Measurements from ENCODE around the gene JSRP1.
A peak's percentile ranks its signal among the peaks of the same experiment; 100 is the strongest.

The JSRP1 gene

DNA sequence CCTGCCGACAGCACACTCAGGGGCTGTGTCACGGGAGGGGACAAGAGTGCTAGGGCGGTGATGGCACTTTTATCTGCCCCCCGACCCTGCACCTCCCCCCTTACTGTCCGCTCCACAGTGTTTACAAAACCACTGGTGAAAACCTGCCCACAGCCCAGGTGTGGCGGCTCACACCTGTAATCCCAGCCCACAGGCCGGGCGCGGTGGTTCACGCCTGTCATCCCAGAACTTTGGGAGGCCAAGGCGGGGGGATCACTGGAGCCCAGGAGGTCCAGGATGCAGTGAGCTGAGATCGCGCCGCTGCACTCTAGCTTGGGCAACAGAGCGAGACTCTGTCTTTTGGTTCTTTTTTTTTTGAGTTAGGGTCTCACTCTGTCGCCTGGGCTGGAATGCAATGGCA lies 39.9 kb upstream of the JSRP1 start:
- DNase-seq, result no peak
- Histone ChIP-seq H3K36me3 (ENCODE audit: control insufficient read depth in 4 of 4, insufficient read depth in 4 of 4, low read length in 3 of 4) (peaks cover 2 to 42% (median 20%) of the 10 kb centered on the region in 4 experiments), H3K27ac (ENCODE audit: insufficient read depth in 1 of 2, low read depth in 1 of 2, low read length in 2 of 2, poor library complexity in 1 of 2, severe bottlenecking in 2 of 2) (no peak overlapping the region), H3K27me3 (replicated peaks in 2 of 5; ENCODE audit: control insufficient read depth in 4 of 5, insufficient read depth in 5 of 5, low read length in 4 of 5) (no peaks in the 10 kb centered on the region), H3K4me1 (ENCODE audit: control extremely low read depth in 1 of 4, control insufficient read depth in 4 of 4, insufficient read depth in 4 of 4, low read length in 3 of 4) (peaks cover 0 to 36% (median 33%) of the 10 kb centered on the region in 4 experiments), H3K9me3 (ENCODE audit: control extremely low read depth in 1 of 5, control insufficient read depth in 4 of 5, insufficient read depth in 2 of 5, low read depth in 1 of 5, low read length in 4 of 5) (no peaks in the 10 kb centered on the region), H3K4me3 (ENCODE audit: control insufficient read depth in 1 of 7, extremely low read depth in 1 of 7, insufficient read depth in 4 of 7, low read depth in 2 of 7, low read length in 6 of 7) (no peak overlapping the region)
- 98% methylated on average over 14 of the region's 16 CpGs for WGBS (ENCODE audit: insufficient coverage)
- CTCF ChIA-PET, result interaction anchor here (1.6 kb wide), 1 partner anchor 10 kb away, joined by 6 read pairs; no protein-coding TSS in a partner anchor
- POLR2A ChIA-PET, result interaction anchor here (0.5 to 1.1 kb wide), 5 partner anchors 14 to 1390 kb away, joined by 3 to 5 read pairs (median 5); partner anchors contain the start of gene PEAK3

DNA sequence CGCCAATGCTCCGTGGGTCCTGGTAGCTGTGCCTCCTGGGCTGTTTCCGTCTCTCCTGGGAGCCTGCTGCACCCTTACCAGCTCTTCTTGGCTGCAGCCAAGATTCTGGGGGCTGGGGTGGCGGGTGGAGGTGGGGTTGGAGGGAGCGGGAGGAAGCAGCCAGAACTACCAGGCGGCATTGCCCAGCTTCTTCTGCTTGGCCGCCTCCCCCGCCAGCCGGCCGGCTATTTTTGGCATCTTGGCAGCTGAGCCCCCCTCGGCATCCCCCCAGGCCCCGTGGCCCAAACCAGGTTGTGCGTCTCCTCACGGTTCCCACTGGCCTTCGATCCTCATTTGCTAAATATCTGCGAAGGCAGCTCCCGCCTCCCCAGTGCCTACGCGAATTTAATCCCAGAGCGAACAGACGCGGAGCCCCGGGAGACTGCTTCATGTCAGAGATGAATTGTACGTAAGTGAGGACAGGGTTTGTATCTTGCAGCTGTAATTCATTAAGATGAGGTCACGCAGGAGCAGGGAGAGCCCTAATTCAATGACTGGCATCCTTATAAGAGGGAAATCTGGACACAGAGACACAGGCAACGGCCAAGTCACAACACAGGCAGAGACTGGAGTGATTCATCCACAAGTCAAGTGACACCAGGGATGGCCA lies 38.6 kb upstream of the JSRP1 start:
- CTCF ChIA-PET, result interaction anchor here (0.6 to 1.5 kb wide), 9 partner anchors 9 to 100 kb away, joined by 3 to 8 read pairs (median 4); partner anchors contain the start of gene AMH

DNA sequence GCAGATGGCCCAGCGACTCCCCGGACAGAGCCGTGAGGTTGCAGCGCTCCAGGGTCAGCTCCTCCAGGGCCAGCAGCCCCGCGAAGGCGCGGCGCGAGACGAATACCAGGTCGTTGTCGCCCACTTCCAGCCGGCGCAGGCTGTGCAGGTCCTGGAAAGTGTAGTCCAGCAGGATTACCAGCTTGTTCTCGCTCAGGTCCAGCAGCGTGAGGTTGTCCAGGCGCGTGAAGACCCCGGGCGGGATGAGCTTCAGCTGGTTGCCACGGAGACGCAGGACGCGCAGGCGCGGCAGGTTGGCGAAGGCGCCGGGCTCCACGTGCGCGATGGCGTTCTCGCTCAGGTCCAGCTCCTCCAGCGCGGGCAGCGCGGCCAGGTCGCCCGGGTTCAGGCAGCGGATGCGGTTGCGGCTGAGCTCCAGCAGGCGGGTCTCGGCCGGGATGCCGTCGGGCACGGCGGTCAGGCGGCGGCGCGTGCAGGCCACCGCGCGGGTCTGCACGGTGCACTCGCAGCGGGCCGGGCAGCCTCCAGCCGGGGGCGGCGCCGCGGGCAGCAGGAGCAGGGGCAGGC lies 35.1 kb upstream of the JSRP1 start:
- 54% methylated on average over 53 of the region's 67 CpGs for WGBS (ENCODE audit: insufficient coverage)
- POLR2A ChIA-PET, result interaction anchor here (0.6 to 1.7 kb wide), 6 partner anchors 11 to 34 kb away, joined by 3 to 7 read pairs (median 6); no protein-coding TSS in a partner anchor
- Histone ChIP-seq H3K4me1 (ENCODE audit: control extremely low read depth in 1 of 4, control insufficient read depth in 4 of 4, insufficient read depth in 4 of 4, low read length in 3 of 4) (peaks cover 0 to 71% (median 69%) of the 10 kb centered on the region in 4 experiments), H3K36me3 (ENCODE audit: control insufficient read depth in 4 of 4, insufficient read depth in 4 of 4, low read length in 3 of 4) (peaks cover 0 to 36% (median 20%) of the 10 kb centered on the region in 4 experiments), H3K4me3 (ENCODE audit: control insufficient read depth in 1 of 7, extremely low read depth in 1 of 7, insufficient read depth in 4 of 7, low read depth in 2 of 7, low read length in 6 of 7) (peak overlapping the region; percentile 44 to 85 (median 74)), H3K27ac (ENCODE audit: insufficient read depth in 1 of 2, low read depth in 1 of 2, low read length in 2 of 2, poor library complexity in 1 of 2, severe bottlenecking in 2 of 2) (no peak overlapping the region), H3K9me3 (ENCODE audit: control extremely low read depth in 1 of 5, control insufficient read depth in 4 of 5, insufficient read depth in 2 of 5, low read depth in 1 of 5, low read length in 4 of 5) (no peaks in the 10 kb centered on the region), H3K27me3 (replicated peaks in 2 of 5; ENCODE audit: control insufficient read depth in 4 of 5, insufficient read depth in 5 of 5, low read length in 4 of 5) (no peaks in the 10 kb centered on the region)
- DNase-seq, result peak in 1 of 3 donors; percentile 18
- CTCF ChIA-PET, result interaction anchor here (1.0 to 2.2 kb wide), 4 partner anchors 14 to 42 kb away, joined by 3 to 10 read pairs (median 3); no protein-coding TSS in a partner anchor

More for the DNA sequence above, 38.6 kb upstream of the JSRP1 start:
- H3K9me3 ChIP-seq (ENCODE audit: control extremely low read depth in 1 of 5, control insufficient read depth in 4 of 5, insufficient read depth in 2 of 5, low read depth in 1 of 5, low read length in 4 of 5), result no peaks in the 10 kb centered on the region
- H3K36me3 ChIP-seq (ENCODE audit: control insufficient read depth in 4 of 4, insufficient read depth in 4 of 4, low read length in 3 of 4), result peaks cover 2 to 42% (median 21%) of the 10 kb centered on the region in 4 experiments
- H3K4me3 ChIP-seq (ENCODE audit: control insufficient read depth in 1 of 7, extremely low read depth in 1 of 7, insufficient read depth in 4 of 7, low read depth in 2 of 7, low read length in 6 of 7), result no peak overlapping the region
- H3K27ac ChIP-seq (ENCODE audit: insufficient read depth in 1 of 2, low read depth in 1 of 2, low read length in 2 of 2, poor library complexity in 1 of 2, severe bottlenecking in 2 of 2), result no peak overlapping the region
- 76% methylated on average over 20 of the region's 26 CpGs for WGBS (ENCODE audit: insufficient coverage)
- POLR2A ChIA-PET, result interaction anchor here (0.6 to 1.8 kb wide), 7 partner anchors 10 to 137 kb away, joined by 3 to 7 read pairs (median 4); no protein-coding TSS in a partner anchor
- peaks cover 0 to 44% (median 38%) of the 10 kb centered on the region in 4 experiments for H3K4me1 ChIP-seq (ENCODE audit: control extremely low read depth in 1 of 4, control insufficient read depth in 4 of 4, insufficient read depth in 4 of 4, low read length in 3 of 4)
- no peak for DNase-seq
- H3K27me3 ChIP-seq (replicated peaks in 2 of 5; ENCODE audit: control insufficient read depth in 4 of 5, insufficient read depth in 5 of 5, low read length in 4 of 5), result no peaks in the 10 kb centered on the region

DNA sequence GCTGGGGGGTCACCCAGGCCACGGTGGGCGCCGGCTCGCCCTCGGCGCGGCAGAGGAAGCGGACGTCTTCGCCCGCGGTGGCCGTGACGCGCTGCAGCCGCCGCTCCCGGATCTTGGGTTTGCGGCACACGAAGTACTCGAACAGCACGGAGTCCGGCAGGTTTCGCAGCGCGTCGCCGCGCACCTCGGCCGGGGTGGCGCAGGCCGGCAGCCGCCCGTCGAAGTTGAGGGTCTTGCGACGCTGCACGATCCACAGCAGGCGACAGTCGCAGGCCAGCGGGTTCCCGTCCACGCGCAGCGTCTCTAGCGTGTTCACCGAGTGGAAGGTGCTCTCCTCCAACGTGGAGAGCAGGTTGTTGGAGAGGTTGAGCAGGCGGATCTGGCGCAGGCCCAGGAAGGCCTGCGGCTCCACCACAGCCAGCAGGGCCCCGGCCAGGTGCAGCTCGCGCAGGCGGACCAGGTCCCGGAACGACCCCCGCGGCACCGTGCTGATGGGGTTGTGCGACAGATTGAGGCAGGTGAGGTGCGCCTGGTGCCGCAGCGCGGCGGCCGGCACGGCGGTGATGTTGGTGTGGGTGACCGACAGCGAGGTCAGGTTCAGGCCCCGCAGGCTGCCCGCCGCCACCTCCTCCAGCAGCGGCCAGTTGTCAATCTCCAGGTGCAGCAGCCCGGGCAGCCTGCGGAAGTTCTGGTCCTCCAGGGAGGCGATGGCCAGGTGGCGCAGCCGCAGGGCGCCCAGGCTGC lies 34.4 kb upstream of the JSRP1 start:
- ChIA-PET POLR2A (interaction anchor here (0.6 to 1.7 kb wide), 5 partner anchors 11 to 35 kb away, joined by 3 to 7 read pairs (median 6); no protein-coding TSS in a partner anchor), CTCF (interaction anchor here (1.0 to 2.2 kb wide), 4 partner anchors 15 to 43 kb away, joined by 3 to 10 read pairs (median 3); no protein-coding TSS in a partner anchor)
- Histone ChIP-seq H3K36me3 (ENCODE audit: control insufficient read depth in 4 of 4, insufficient read depth in 4 of 4, low read length in 3 of 4) (peaks cover 0 to 30% (median 15%) of the 10 kb centered on the region in 4 experiments), H3K27ac (ENCODE audit: insufficient read depth in 1 of 2, low read depth in 1 of 2, low read length in 2 of 2, poor library complexity in 1 of 2, severe bottlenecking in 2 of 2) (peak overlapping the region; percentile 50 to 81), H3K4me3 (ENCODE audit: control insufficient read depth in 1 of 7, extremely low read depth in 1 of 7, insufficient read depth in 4 of 7, low read depth in 2 of 7, low read length in 6 of 7) (peak overlapping the region; percentile 44 to 85 (median 74)), H3K9me3 (ENCODE audit: control extremely low read depth in 1 of 5, control insufficient read depth in 4 of 5, insufficient read depth in 2 of 5, low read depth in 1 of 5, low read length in 4 of 5) (no peaks in the 10 kb centered on the region), H3K27me3 (replicated peaks in 2 of 5; ENCODE audit: control insufficient read depth in 4 of 5, insufficient read depth in 5 of 5, low read length in 4 of 5) (no peaks in the 10 kb centered on the region), H3K4me1 (ENCODE audit: control extremely low read depth in 1 of 4, control insufficient read depth in 4 of 4, insufficient read depth in 4 of 4, low read length in 3 of 4) (peaks cover 0 to 78% (median 73%) of the 10 kb centered on the region in 4 experiments)
- DNase-seq, result peak in 2 of 3 donors; percentile 72 to 77
- 4% methylated on average over 78 of the region's 82 CpGs for WGBS (ENCODE audit: insufficient coverage)

DNA sequence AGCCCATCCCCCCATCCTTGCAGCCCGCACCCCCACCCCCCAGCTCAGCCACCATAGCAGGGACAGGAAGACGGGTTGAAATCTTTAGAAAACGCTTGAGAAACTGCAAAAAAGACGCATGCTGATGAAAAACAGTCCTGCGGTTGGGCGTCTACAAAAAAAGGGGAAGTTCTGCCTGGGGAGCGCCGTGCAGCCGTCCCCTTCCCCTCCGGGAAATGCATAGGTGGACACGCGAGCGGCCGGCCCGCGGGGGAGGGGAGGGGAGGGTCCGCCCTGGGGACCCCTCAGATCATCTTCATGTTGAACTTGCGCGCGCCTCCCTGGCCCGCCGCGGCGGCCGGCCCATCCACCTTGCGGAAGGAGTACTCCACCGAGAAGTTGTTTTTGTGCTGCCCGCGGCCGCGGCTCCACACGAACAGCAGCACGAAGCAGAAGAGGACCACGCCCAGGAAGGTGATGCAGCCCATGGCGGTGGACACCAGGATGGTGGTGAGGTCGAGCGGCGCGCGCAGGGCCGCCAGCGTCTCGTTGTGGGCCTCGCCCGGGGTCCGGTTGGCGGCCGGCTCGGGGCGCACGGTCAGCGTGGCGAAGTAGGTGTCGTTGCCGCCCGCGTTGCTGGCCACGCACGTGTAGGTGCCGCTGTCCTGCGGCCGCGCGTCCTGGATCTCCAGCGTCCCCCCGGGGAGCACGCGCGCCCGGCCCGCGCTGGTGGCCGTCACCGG lies 33.7 kb upstream of the JSRP1 start:
- Histone ChIP-seq H3K36me3 (ENCODE audit: control insufficient read depth in 4 of 4, insufficient read depth in 4 of 4, low read length in 3 of 4) (peaks cover 0 to 23% (median 10%) of the 10 kb centered on the region in 4 experiments), H3K9me3 (ENCODE audit: control extremely low read depth in 1 of 5, control insufficient read depth in 4 of 5, insufficient read depth in 2 of 5, low read depth in 1 of 5, low read length in 4 of 5) (no peaks in the 10 kb centered on the region), H3K27me3 (replicated peaks in 2 of 5; ENCODE audit: control insufficient read depth in 4 of 5, insufficient read depth in 5 of 5, low read length in 4 of 5) (no peaks in the 10 kb centered on the region), H3K4me3 (ENCODE audit: control insufficient read depth in 1 of 7, extremely low read depth in 1 of 7, insufficient read depth in 4 of 7, low read depth in 2 of 7, low read length in 6 of 7) (peak overlapping the region; percentile 44 to 85 (median 74)), H3K4me1 (ENCODE audit: control extremely low read depth in 1 of 4, control insufficient read depth in 4 of 4, insufficient read depth in 4 of 4, low read length in 3 of 4) (peaks cover 0 to 76% (median 72%) of the 10 kb centered on the region in 4 experiments), H3K27ac (ENCODE audit: insufficient read depth in 1 of 2, low read depth in 1 of 2, low read length in 2 of 2, poor library complexity in 1 of 2, severe bottlenecking in 2 of 2) (peak overlapping the region; percentile 50 to 81)
- peak; percentile 87 to 96 (median 95) for DNase-seq
- CTCF ChIA-PET, result interaction anchor here (1.2 to 2.7 kb wide), 5 partner anchors 11 to 44 kb away, joined by 3 to 23 read pairs (median 3); no protein-coding TSS in a partner anchor
- POLR2A ChIA-PET, result interaction anchor here (1.0 to 2.9 kb wide), 10 partner anchors 11 to 43 kb away, joined by 3 to 13 read pairs (median 4); no protein-coding TSS in a partner anchor
- WGBS (ENCODE audit: insufficient coverage), result under 1% methylated on average over 67 of the region's 74 CpGs
